ENCODE measurements around the gene CCNB2. TPM values are rescaled to one million over a fixed set of nuclear protein-coding genes. Genes with fewer than 3 reads are reported as not detected.
A peak's percentile ranks its signal among the peaks of the same experiment; 100 is the strongest.

CCNB2 gene
- total and polyA plus RNA-seq, 9 of the 15 experiments (the other 6 are each of a cell fraction or from before 2014, with no cell fraction given): 84.8 to 266 (median 124) TPM

DNA sequence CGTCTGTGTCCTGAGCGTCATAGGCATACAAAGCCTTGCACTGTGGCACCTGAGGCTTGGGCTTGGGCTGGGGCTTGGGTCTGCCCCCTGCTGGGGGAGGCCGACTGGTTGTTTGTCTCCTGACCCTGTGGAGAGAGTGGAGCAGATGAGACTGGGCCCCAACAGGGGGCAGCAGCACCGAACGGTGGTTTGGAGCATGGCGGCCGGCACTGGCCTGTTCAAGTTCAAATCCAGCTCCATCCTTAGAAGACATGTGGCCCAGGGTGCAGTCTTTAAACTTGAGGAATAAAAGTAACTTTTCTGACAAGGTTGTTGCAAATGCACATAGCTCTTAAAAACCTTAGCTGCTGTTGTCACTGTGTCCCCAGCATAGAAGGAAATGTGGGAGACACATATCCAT lies 33.3 kb downstream of the CCNB2 start (continued):
- no peak; the same call in 1 of the 2 replicates for TF ChIP-seq ZNF431 (CRISPR knock-in tag; IDR thresholded peaks at IDR 0.05)
- TF ChIP-seq ZNF780A (CRISPR knock-in tag; IDR thresholded peaks at IDR 0.05): no peak
- peak; percentile 50; the same call in 1 of the 2 replicates for TF ChIP-seq BHLHE40 (IDR thresholded peaks at IDR 0.05; ENCODE audit: low read length)
- TF ChIP-seq, protein P1, sequence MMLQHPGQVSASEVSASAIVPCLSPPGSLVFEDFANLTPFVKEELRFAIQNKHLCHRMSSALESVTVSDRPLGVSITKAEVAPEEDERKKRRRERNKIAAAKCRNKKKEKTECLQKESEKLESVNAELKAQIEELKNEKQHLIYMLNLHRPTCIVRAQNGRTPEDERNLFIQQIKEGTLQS (IDR thresholded peaks at IDR 0.05): no peak
- TF ChIP-seq, protein P1 (CRISPR knock-in tag; conservative IDR thresholded peaks at IDR 0.05): 0 out of 2 replicates have a peak, but pooled peaks have one; percentile 51
- peak; percentile 52 for TF ChIP-seq TBP (optimal IDR thresholded peaks at IDR 0.05; ENCODE audit: low read depth, low read length)
- TF ChIP-seq TAF7 (tag; IDR thresholded peaks at IDR 0.05): no peak
- TF ChIP-seq YY1 (IDR thresholded peaks at IDR 0.05; ENCODE audit: borderline replicate concordance in 1 of 3, control insufficient read depth in 1 of 3, extremely low read depth in 1 of 3, insufficient read depth in 3 of 3, insufficient read length in 1 of 3, insufficient replicate concordance in 2 of 3, low read depth in 1 of 3, low read length in 2 of 3): peak; percentile 59 to 93 (median 85)
- TF ChIP-seq POLR3G (IDR thresholded peaks at IDR 0.05; ENCODE audit: extremely low read depth, insufficient read length, insufficient replicate concordance): no peak
- TF ChIP-seq ZSCAN29 (IDR thresholded peaks at IDR 0.05): no peak
- TF ChIP-seq, protein P2, sequence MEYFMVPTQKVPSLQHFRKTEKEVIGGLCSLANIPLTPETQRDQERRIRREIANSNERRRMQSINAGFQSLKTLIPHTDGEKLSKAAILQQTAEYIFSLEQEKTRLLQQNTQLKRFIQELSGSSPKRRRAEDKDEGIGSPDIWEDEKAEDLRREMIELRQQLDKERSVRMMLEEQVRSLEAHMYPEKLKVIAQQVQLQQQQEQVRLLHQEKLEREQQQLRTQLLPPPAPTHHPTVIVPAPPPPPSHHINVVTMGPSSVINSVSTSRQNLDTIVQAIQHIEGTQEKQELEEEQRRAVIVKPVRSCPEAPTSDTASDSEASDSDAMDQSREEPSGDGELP (CRISPR knock-in tag; IDR thresholded peaks at IDR 0.05; ENCODE audit: borderline replicate concordance): peak; percentile 65; the same call in 1 of the 2 replicates
- peak; percentile 53; the same call in 1 of the 2 replicates for TF ChIP-seq RB1 (IDR thresholded peaks at IDR 0.05; ENCODE audit: low read depth)
- TF ChIP-seq, protein P3, sequence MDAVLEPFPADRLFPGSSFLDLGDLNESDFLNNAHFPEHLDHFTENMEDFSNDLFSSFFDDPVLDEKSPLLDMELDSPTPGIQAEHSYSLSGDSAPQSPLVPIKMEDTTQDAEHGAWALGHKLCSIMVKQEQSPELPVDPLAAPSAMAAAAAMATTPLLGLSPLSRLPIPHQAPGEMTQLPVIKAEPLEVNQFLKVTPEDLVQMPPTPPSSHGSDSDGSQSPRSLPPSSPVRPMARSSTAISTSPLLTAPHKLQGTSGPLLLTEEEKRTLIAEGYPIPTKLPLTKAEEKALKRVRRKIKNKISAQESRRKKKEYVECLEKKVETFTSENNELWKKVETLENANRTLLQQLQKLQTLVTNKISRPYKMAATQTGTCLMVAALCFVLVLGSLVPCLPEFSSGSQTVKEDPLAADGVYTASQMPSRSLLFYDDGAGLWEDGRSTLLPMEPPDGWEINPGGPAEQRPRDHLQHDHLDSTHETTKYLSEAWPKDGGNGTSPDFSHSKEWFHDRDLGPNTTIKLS (IDR thresholded peaks at IDR 0.05; ENCODE audit: borderline replicate concordance, low read depth): peak; percentile 37; the same call in 1 of the 2 replicates
- TF ChIP-seq RCOR1 (IDR thresholded peaks at IDR 0.05; ENCODE audit: borderline replicate concordance in 1 of 2, low read depth in 2 of 2, low read length in 2 of 2): peak; percentile 42 to 85; a peak in 3 of 4 replicates
- TF ChIP-seq ZNF764 (CRISPR knock-in tag; IDR thresholded peaks at IDR 0.05; ENCODE audit: low read depth): peak; percentile 50; the same call in 1 of the 2 replicates
- TF ChIP-seq, protein P4, sequence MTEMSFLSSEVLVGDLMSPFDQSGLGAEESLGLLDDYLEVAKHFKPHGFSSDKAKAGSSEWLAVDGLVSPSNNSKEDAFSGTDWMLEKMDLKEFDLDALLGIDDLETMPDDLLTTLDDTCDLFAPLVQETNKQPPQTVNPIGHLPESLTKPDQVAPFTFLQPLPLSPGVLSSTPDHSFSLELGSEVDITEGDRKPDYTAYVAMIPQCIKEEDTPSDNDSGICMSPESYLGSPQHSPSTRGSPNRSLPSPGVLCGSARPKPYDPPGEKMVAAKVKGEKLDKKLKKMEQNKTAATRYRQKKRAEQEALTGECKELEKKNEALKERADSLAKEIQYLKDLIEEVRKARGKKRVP (CRISPR knock-in tag; IDR thresholded peaks at IDR 0.05): 0 out of 2 replicates have a peak, but pooled peaks have one; percentile 37
- peak; percentile 30 to 45; a peak in 1 of 4 replicates for TF ChIP-seq MAZ (CRISPR knock-in tag; conservative IDR thresholded peaks at IDR 0.05 in 1 of 2, IDR thresholded peaks at IDR 0.05 in 1 of 2)
- TF ChIP-seq, protein P5, sequence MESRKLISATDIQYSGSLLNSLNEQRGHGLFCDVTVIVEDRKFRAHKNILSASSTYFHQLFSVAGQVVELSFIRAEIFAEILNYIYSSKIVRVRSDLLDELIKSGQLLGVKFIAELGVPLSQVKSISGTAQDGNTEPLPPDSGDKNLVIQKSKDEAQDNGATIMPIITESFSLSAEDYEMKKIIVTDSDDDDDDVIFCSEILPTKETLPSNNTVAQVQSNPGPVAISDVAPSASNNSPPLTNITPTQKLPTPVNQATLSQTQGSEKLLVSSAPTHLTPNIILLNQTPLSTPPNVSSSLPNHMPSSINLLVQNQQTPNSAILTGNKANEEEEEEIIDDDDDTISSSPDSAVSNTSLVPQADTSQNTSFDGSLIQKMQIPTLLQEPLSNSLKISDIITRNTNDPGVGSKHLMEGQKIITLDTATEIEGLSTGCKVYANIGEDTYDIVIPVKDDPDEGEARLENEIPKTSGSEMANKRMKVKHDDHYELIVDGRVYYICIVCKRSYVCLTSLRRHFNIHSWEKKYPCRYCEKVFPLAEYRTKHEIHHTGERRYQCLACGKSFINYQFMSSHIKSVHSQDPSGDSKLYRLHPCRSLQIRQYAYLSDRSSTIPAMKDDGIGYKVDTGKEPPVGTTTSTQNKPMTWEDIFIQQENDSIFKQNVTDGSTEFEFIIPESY (CRISPR knock-in tag; IDR thresholded peaks at IDR 0.05): peak; percentile 95
- 0 out of 2 replicates have a peak, but pooled peaks have one; percentile 54 for TF ChIP-seq FOXM1 (IDR thresholded peaks at IDR 0.05; ENCODE audit: low read depth)
- no peak for TF ChIP-seq FOXM1 (CRISPR knock-in tag; IDR thresholded peaks at IDR 0.05; ENCODE audit: low read depth)
- peak; percentile 33; the same call in 1 of the 2 replicates for TF ChIP-seq NR2C1 (IDR thresholded peaks at IDR 0.05)
- TF ChIP-seq NR2C1 (tag; IDR thresholded peaks at IDR 0.05): peak; percentile 51; the same call in 1 of the 2 replicates
